GM12878 (cell line): ENCODE data around the gene SGCB. TPM values are rescaled to one million over a fixed set of nuclear protein-coding genes. Genes with fewer than 3 reads are reported as not detected.

Experiments
- BACH1 ChIP-seq: fragments of 450-650 bp; IDR thresholded peaks from 2 replicates; pipeline ENCODE4 v1.6.1; 2017; ENCODE audit warnings: mild to moderate bottlenecking, borderline replicate concordance
- CBX3 ChIP-seq: fragments of 200-600 bp; sonication (generic); IDR thresholded peaks from 2 replicates; pipeline ENCODE4 v1.6.1; 2016; ENCODE audit warnings: low read depth, borderline replicate concordance
- EP300 ChIP-seq, 2 experiments: fragments of 150-350 bp in 1 of 2; IDR thresholded peaks; 2 replicates each; pipeline ENCODE4 v1.6.1; 2011 to 2012; ENCODE audit warnings: low read depth in 2 of 2, low read length in 2 of 2, borderline replicate concordance in 1 of 2, improper control_type of control experiment in 1 of 2, inconsistent platforms in 1 of 2; ENCODE audit not compliant: control insufficient read depth in 1 of 2
- RAD51 ChIP-seq: fragments of 450-650 bp; IDR thresholded peaks from 2 replicates; pipeline ENCODE4 v1.6.1; 2016; ENCODE audit warnings: moderate library complexity, mild to moderate bottlenecking, inconsistent platforms
- RB1 ChIP-seq: fragments of 450-650 bp; formaldehyde crosslinking; IDR thresholded peaks from 2 replicates; pipeline ENCODE4 v1.6.1; 2017; ENCODE audit warnings: mild to moderate bottlenecking, borderline replicate concordance
- ZNF207 ChIP-seq: fragments of 450-650 bp; IDR thresholded peaks from 2 replicates; pipeline ENCODE4 v1.6.1; 2014; ENCODE audit warnings: antibody characterized with exemption, mild to moderate bottlenecking, borderline replicate concordance
- polyA plus RNA-seq, 11 experiments: library from polyadenylated mRNA; depleted of rRNA in 4 of 11; unstranded in 6 of 11; stranded (reverse) in 5 of 11; fragments of >200 nt; fragmentation: Nextera tagmentation in 4 of 11; fragmentation: Illumina TruSeq in 1 of 11; extraction: Ambion mirVana in 4 of 11; extraction: Trizol in 1 of 11; gene quantifications; 1 replicate in 1 of 11; 2 replicates in 10 of 11; pipeline versions ENCODE4 v1.2.1 to v1.2.3, GENCODE V29; 2011 to 2016; ENCODE audit warnings: inconsistent platforms in 2 of 11, missing spikeins in 2 of 11, low read depth in 1 of 11
- total RNA-seq, 4 experiments: library from RNA; depleted of rRNA in 3 of 4; stranded (reverse); fragments of >200 nt in 3 of 4; fragmentation: Illumina TruSeq in 1 of 4; extraction: Trizol in 1 of 4; gene quantifications; 2 replicates each; pipeline versions ENCODE4 v1.2.1 to v1.2.3, GENCODE V29; 2013 to 2021
- TF ChIP-seq, protein P1 (sequence below): IDR thresholded peaks from 2 replicates; pipeline ENCODE4 v1.6.1; 2012; ENCODE audit warnings: improper control_type of control experiment, low read depth, low read length; ENCODE audit not compliant: insufficient replicate concordance
- TF ChIP-seq, protein P2 (sequence below): fragments of 450-650 bp; IDR thresholded peaks from 2 replicates; pipeline ENCODE4 v1.6.1; 2018; ENCODE audit warnings: borderline replicate concordance, mild to moderate bottlenecking; ENCODE audit not compliant: partially characterized antibody

SGCB gene
- total and polyA plus RNA-seq, 10 of the 15 experiments (the other 5 are each of a cell fraction or from before 2014, with no cell fraction given) = 4.7 to 13.2 (median 7.4) TPM

DNA sequence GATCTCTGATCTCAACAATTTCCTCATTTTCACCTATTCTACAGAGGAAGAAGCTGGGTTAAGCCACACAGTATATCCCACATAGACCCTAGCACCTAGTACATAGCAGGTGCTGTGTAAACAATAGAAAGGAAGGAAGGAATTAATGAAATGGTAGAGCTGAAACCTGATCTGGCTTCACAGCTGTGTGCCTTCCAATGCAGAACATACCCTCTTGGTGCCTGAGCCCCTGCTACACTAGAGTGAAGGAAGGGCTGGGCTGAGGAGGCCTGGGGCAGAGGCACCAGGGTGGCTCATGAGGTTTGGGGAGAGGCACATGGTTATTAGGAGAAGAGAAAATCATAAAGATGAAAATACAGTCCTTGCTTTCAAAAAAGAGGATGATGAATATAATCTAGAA lies 39.3 kb downstream of the SGCB start (continued):
- TF ChIP-seq, protein P1, sequence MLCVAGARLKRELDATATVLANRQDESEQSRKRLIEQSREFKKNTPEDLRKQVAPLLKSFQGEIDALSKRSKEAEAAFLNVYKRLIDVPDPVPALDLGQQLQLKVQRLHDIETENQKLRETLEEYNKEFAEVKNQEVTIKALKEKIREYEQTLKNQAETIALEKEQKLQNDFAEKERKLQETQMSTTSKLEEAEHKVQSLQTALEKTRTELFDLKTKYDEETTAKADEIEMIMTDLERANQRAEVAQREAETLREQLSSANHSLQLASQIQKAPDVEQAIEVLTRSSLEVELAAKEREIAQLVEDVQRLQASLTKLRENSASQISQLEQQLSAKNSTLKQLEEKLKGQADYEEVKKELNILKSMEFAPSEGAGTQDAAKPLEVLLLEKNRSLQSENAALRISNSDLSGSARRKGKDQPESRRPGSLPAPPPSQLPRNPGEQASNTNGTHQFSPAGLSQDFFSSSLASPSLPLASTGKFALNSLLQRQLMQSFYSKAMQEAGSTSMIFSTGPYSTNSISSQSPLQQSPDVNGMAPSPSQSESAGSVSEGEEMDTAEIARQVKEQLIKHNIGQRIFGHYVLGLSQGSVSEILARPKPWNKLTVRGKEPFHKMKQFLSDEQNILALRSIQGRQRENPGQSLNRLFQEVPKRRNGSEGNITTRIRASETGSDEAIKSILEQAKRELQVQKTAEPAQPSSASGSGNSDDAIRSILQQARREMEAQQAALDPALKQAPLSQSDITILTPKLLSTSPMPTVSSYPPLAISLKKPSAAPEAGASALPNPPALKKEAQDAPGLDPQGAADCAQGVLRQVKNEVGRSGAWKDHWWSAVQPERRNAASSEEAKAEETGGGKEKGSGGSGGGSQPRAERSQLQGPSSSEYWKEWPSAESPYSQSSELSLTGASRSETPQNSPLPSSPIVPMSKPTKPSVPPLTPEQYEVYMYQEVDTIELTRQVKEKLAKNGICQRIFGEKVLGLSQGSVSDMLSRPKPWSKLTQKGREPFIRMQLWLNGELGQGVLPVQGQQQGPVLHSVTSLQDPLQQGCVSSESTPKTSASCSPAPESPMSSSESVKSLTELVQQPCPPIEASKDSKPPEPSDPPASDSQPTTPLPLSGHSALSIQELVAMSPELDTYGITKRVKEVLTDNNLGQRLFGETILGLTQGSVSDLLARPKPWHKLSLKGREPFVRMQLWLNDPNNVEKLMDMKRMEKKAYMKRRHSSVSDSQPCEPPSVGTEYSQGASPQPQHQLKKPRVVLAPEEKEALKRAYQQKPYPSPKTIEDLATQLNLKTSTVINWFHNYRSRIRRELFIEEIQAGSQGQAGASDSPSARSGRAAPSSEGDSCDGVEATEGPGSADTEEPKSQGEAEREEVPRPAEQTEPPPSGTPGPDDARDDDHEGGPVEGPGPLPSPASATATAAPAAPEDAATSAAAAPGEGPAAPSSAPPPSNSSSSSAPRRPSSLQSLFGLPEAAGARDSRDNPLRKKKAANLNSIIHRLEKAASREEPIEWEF = no peak
- TF ChIP-seq ZNF207 (no peak), RB1 (no peak), EP300 (IDR thresholded peaks at IDR 0.05; ENCODE audit: borderline replicate concordance in 1 of 2, control insufficient read depth in 1 of 2, low read depth in 2 of 2, low read length in 2 of 2) (no peak), CBX3 (no peak), BACH1 (no peak), RAD51 (no peak)
- TF ChIP-seq, protein P2, sequence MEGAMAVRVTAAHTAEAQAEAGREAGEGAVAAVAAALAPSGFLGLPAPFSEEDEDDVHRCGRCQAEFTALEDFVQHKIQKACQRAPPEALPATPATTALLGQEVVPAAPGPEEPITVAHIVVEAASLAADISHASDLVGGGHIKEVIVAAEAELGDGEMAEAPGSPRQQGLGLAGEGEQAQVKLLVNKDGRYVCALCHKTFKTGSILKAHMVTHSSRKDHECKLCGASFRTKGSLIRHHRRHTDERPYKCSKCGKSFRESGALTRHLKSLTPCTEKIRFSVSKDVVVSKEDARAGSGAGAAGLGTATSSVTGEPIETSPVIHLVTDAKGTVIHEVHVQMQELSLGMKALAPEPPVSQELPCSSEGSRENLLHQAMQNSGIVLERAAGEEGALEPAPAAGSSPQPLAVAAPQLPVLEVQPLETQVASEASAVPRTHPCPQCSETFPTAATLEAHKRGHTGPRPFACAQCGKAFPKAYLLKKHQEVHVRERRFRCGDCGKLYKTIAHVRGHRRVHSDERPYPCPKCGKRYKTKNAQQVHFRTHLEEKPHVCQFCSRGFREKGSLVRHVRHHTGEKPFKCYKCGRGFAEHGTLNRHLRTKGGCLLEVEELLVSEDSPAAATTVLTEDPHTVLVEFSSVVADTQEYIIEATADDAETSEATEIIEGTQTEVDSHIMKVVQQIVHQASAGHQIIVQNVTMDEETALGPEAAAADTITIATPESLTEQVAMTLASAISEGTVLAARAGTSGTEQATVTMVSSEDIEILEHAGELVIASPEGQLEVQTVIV = no peak
- TF ChIP-seq, all 136 proteins: peak for 0
